ENCODE results near the gene MMEL1.

DNA sequence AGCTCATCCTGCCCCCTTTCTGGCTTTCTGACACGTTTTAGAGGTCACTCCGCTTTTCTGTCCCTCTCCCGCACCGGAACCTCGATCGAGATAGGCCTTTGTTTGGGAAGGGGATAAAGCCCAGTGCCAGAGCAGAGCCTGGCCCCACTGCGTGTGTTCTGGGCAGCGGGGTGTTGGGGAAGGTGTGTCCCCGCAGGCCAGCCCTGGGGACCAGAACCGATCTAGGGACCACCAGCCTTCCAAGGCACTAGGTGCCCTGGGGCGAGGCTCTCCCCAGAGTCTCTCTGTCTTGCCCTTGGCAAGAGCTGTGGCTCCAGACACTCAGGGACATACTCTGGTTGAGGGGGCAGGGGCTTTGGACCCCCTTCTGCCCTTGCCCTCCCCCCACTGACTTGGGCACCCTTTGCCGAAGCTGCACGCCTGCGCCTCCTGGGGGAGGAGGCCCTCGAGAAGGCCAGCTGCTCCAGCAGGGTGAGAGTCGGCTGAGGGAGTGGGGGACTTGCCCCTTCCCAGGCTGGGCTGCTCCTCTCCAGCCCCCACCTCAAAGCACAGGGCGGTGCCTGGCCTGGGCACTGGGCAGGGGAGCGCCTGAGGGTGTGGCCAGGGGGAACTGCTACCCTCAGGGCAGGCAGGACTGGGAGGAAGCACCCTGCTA is 29.8 kb downstream of the MMEL1 start:
- TF ChIP-seq, protein P1, sequence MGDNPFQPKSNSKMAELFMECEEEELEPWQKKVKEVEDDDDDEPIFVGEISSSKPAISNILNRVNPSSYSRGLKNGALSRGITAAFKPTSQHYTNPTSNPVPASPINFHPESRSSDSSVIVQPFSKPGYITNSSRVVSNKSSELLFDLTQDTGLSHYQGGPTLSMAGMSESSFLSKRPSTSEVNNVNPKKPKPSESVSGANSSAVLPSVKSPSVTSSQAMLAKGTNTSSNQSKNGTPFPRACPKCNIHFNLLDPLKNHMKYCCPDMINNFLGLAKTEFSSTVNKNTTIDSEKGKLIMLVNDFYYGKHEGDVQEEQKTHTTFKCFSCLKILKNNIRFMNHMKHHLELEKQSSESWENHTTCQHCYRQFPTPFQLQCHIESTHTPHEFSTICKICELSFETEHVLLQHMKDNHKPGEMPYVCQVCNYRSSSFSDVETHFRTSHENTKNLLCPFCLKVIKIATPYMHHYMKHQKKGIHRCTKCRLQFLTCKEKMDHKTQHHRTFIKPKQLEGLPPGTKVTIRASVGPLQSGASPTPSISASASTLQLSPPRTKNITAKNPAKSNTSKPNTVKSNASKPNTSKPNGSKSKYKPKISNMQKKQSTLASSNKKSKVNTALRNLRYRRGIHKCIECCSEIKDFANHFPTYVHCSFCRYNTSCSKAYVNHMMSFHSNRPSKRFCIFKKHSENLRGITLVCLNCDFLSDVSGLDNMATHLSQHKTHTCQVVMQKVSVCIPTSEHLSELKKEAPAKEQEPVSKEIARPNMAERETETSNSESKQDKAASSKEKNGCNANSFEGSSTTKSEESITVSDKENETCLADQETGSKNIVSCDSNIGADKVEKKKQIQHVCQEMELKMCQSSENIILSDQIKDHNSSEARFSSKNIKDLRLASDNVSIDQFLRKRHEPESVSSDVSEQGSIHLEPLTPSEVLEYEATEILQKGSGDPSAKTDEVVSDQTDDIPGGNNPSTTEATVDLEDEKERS (tag by site-specific recombination; IDR thresholded peaks at IDR 0.05): no peak
- TF ChIP-seq, protein P2, sequence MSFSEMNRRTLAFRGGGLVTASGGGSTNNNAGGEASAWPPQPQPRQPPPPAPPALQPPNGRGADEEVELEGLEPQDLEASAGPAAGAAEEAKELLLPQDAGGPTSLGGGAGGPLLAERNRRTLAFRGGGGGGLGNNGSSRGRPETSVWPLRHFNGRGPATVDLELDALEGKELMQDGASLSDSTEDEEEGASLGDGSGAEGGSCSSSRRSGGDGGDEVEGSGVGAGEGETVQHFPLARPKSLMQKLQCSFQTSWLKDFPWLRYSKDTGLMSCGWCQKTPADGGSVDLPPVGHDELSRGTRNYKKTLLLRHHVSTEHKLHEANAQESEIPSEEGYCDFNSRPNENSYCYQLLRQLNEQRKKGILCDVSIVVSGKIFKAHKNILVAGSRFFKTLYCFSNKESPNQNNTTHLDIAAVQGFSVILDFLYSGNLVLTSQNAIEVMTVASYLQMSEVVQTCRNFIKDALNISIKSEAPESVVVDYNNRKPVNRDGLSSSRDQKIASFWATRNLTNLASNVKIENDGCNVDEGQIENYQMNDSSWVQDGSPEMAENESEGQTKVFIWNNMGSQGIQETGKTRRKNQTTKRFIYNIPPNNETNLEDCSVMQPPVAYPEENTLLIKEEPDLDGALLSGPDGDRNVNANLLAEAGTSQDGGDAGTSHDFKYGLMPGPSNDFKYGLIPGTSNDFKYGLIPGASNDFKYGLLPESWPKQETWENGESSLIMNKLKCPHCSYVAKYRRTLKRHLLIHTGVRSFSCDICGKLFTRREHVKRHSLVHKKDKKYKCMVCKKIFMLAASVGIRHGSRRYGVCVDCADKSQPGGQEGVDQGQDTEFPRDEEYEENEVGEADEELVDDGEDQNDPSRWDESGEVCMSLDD (tag by site-specific recombination; IDR thresholded peaks at IDR 0.05): no peak
- TF ChIP-seq, protein P3, sequence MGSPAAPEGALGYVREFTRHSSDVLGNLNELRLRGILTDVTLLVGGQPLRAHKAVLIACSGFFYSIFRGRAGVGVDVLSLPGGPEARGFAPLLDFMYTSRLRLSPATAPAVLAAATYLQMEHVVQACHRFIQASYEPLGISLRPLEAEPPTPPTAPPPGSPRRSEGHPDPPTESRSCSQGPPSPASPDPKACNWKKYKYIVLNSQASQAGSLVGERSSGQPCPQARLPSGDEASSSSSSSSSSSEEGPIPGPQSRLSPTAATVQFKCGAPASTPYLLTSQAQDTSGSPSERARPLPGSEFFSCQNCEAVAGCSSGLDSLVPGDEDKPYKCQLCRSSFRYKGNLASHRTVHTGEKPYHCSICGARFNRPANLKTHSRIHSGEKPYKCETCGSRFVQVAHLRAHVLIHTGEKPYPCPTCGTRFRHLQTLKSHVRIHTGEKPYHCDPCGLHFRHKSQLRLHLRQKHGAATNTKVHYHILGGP (tag by site-specific recombination; IDR thresholded peaks at IDR 0.05): no peak
